Brain microvascular endothelial cell (primary cell): ENCODE results near the gene KRTAP4-2.
"Not testable (repeated sequence)": the region's sequence is repeated elsewhere in the genome, so short reads cannot be mapped to it uniquely, and the experiment has no call there.

Experiments
- DNase-seq: peaks from one replicate; pipeline ENCODE4 v3.0.0-alpha.2; 2020
- H3K27ac ChIP-seq: fragments of 250-450 bp; sonication (Bioruptor Pico); 2 replicates; pipeline ENCODE4 v1.5.1; 2020; ENCODE audit warnings: mild to moderate bottlenecking, moderate library complexity
- H3K27me3 ChIP-seq: fragments of 250-450 bp; sonication (Bioruptor Pico); replicated peaks from 2 replicates; pipeline ENCODE4 v1.5.1; 2020; ENCODE audit warnings: mild to moderate bottlenecking
- H3K36me3 ChIP-seq: fragments of 250-450 bp; sonication (Bioruptor Pico); replicated peaks from 2 replicates; pipeline ENCODE4 v1.5.1; 2020; ENCODE audit warnings: mild to moderate bottlenecking
- H3K4me3 ChIP-seq: 2 replicates; pipeline ENCODE4 v1.5.1; 2011; ENCODE audit warnings: low read depth, mild to moderate bottlenecking, control low read depth, low read length, moderate library complexity
- CTCF ChIP-seq: IDR thresholded peaks from 2 replicates; pipeline ENCODE4 v1.5.1; 2011; ENCODE audit warnings: low read depth, mild to moderate bottlenecking, moderate library complexity, low read length, control low read depth, inconsistent platforms; ENCODE audit errors: missing control alignments
- in situ Hi-C: cut with HindIII; loops from 2 replicates; pipeline ENCODE4 v1.10.0; 2017; ENCODE audit warnings: low sequenced_read_pairs, low pct_ligation_motif_present

KRTAP4-2 gene

DNA sequence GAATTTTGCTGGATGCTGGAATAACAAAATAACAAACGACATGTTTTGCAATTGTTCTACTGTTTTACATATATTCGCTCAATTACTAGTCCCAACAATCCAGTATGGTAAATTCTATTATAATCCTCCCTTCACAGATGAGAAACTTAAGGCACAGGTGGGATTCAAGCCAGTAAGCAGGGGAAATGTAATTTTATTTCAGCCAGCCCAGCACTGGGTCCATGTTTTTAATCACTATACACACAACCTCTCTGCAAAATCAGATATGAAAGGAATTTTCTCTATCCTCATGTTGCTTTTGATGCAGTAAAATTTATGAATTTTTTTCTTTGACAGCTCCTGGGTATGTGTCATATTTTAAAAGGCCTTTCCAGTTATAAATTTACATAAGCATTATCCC, 32.8 kb downstream of the KRTAP4-2 start:
- Histone ChIP-seq H3K36me3 (no peaks in the 10 kb centered on the region), H3K4me3 (no peak overlapping the region), H3K27ac (no peak overlapping the region), H3K27me3 (no peaks in the 10 kb centered on the region)
- no peak for DNase-seq
- in situ Hi-C loops: no loop called here
- TF ChIP-seq CTCF: no peak

GRCh38 chr17:41144846-41145245, 33.2 kb downstream of the KRTAP4-2 start:
- Histone ChIP-seq H3K27ac (no peak overlapping the region), H3K27me3 (no peaks in the 10 kb centered on the region), H3K36me3 (no peaks in the 10 kb centered on the region), H3K4me3 (no peak overlapping the region)
- in situ Hi-C loops: no loop called here
- DNase-seq: no peak
- TF ChIP-seq CTCF: no peak

DNA sequence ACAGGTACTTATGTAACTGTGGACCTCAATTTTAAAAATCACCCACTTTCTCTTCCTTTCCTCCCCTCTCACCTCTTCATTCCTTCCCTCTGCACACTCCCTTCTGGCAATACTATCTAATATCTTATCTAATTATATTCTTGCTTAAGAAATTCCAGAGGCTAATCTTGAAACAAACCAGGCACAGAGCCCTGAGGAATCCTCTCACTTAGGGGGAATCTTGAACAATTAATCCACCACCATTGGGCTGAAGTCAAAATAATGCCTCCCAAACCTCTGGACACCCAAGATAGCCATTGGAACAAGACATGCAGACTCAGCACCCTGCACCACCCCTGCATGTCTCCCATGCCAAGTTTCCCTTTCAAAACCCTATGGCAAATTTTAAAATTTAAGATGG, 36.7 kb downstream of the KRTAP4-2 start:
- no peaks in the 10 kb centered on the region for H3K27me3 ChIP-seq
- H3K36me3 ChIP-seq: no peaks in the 10 kb centered on the region
- DNase-seq: no peak
- no peak for TF ChIP-seq CTCF
- in situ Hi-C loops: no loop called here
- peak overlapping the region; percentile 9 for H3K27ac ChIP-seq
- no peak overlapping the region for H3K4me3 ChIP-seq

GRCh38 chr17:41140360-41141131, 37.5 kb downstream of the KRTAP4-2 start, which contains the start of gene KRTAP4-6:
Gene KRTAP4-6 (minus strand): TSS chr17:41140544. CDS start chr17:41140487, 57 bp downstream.
- H3K27ac ChIP-seq: peak within 1 kb of the TSS; percentile 9

GRCh38 chr17:41139865-41140264, 38.2 kb downstream of the KRTAP4-2 start:
- not testable (repeated sequence) for H3K4me3 ChIP-seq

More at GRCh38 chr17:41140360-41141131, 37.5 kb downstream of the KRTAP4-2 start, which contains the start of gene KRTAP4-6:
- Histone ChIP-seq H3K36me3 (no peaks in the 10 kb centered on the region), H3K4me3 (no peak within 1 kb of the TSS), H3K27me3 (no peaks in the 10 kb centered on the region)
- DNase-seq: peak; percentile 88
- no peak for TF ChIP-seq CTCF
- in situ Hi-C loops: no loop called here

GRCh38 chr17:41133880-41134735, 43.9 kb downstream of the KRTAP4-2 start:
- no peak for TF ChIP-seq CTCF
- Histone ChIP-seq H3K27me3 (no peaks in the 10 kb centered on the region), H3K27ac (peak overlapping the region; percentile 42), H3K36me3 (no peaks in the 10 kb centered on the region), H3K4me3 (no peak overlapping the region)
- no peak for DNase-seq
- in situ Hi-C loops: no loop called here

More at GRCh38 chr17:41139865-41140264, 38.2 kb downstream of the KRTAP4-2 start:
- in situ Hi-C loops, DNase-seq, H3K27me3 ChIP-seq, H3K27ac ChIP-seq, H3K36me3 ChIP-seq: not testable (repeated sequence)
